IMR-90 (cell line): ENCODE data around the gene AXDND1.

ENCODE experiments used
- CTCF ChIP-seq: conservative IDR thresholded peaks from 2 replicates; pipeline ENCODE4 v1.5.1; 2012; ENCODE audit warnings: mild to moderate bottlenecking, low read depth, low read length, improper control_type of control experiment
- FOS ChIP-seq: fragments of 150-350 bp; IDR thresholded peaks from 2 replicates; pipeline ENCODE4 v1.6.1; 2016; ENCODE audit warnings: low read depth, low read length
- MAZ ChIP-seq: IDR thresholded peaks from 2 replicates; pipeline ENCODE4 v1.6.1; 2012; ENCODE audit warnings: low read depth, mild to moderate bottlenecking, low read length, improper control_type of control experiment, moderate library complexity, borderline replicate concordance
- MXI1 ChIP-seq: IDR thresholded peaks from 2 replicates; pipeline ENCODE4 v1.6.1; 2012; ENCODE audit warnings: low read depth, mild to moderate bottlenecking, low read length, moderate library complexity, borderline replicate concordance
- POLR2A ChIP-seq: IDR thresholded peaks from 2 replicates; pipeline ENCODE4 v1.6.1; 2012; ENCODE audit warnings: mild to moderate bottlenecking, low read depth, low read length
- RAD21 ChIP-seq: IDR thresholded peaks from 2 replicates; pipeline ENCODE4 v1.6.1; 2012; ENCODE audit warnings: low read length, improper control_type of control experiment
- RFX5 ChIP-seq: IDR thresholded peaks from 2 replicates; pipeline ENCODE4 v1.8.0; 2012; ENCODE audit warnings: low read depth, mild to moderate bottlenecking, low read length, moderate library complexity
- USF2 ChIP-seq: fragments of 150-350 bp; IDR thresholded peaks from 2 replicates; pipeline ENCODE4 v1.6.1; 2017; ENCODE audit warnings: mild to moderate bottlenecking, antibody characterized with exemption, low read length, low read depth

- no peak for TF ChIP-seq CTCF
- no peak for TF ChIP-seq USF2
- TF ChIP-seq POLR2A = no peak
- TF ChIP-seq MXI1 = no peak
- TF ChIP-seq RFX5 = no peak
- TF ChIP-seq MAZ = no peak
- no peak for TF ChIP-seq FOS
- no peak for TF ChIP-seq RAD21
These were observed 235.3 kb downstream of the AXDND1 start for GRCh38 chr1:179601093-179601492.
